HL-60 (cell line): ENCODE data around the gene GLUL.
A peak's percentile ranks its signal among the peaks of the same experiment; 100 is the strongest.

Experiments
- DNase-seq, 2 experiments: peaks; one replicate each; pipeline ENCODE4 v3.0.0-alpha.2; 2010 to 2020; ENCODE audit warnings: low read depth in 1 of 2, low spot score in 1 of 2
- H3K27ac ChIP-seq: fragments of 250-450 bp; sonication (Bioruptor Pico); replicated peaks from 2 replicates; pipeline ENCODE4 v1.5.1; 2020; ENCODE audit warnings: mild to moderate bottlenecking, moderate library complexity
- H3K27me3 ChIP-seq: fragments of 250-450 bp; sonication (Bioruptor Pico); 2 replicates; pipeline ENCODE4 v1.5.1; 2021; ENCODE audit warnings: mild to moderate bottlenecking, moderate library complexity; ENCODE audit not compliant: insufficient read depth, poor library complexity, severe bottlenecking
- H3K4me3 ChIP-seq: replicated peaks from 2 replicates; pipeline ENCODE4 v1.5.1; 2011; ENCODE audit warnings: mild to moderate bottlenecking, control low read depth, low read length; ENCODE audit not compliant: insufficient read depth
- CTCF ChIP-seq: IDR thresholded peaks from one replicate; pipeline ENCODE4 v1.5.1; 2011; ENCODE audit warnings: low read length, control low read depth, inconsistent platforms; ENCODE audit not compliant: insufficient read depth
- GABPA ChIP-seq: IDR thresholded peaks from 2 replicates; pipeline ENCODE4 v1.6.1; 2012; ENCODE audit warnings: low read depth
- POLR2AphosphoS5 ChIP-seq: IDR thresholded peaks from 2 replicates; pipeline ENCODE4 v1.6.1; 2012; ENCODE audit warnings: low read depth
- REST ChIP-seq: IDR thresholded peaks from 2 replicates; pipeline ENCODE4 v1.6.1; 2012; ENCODE audit warnings: low read depth; ENCODE audit not compliant: insufficient replicate concordance
- SPI1 ChIP-seq: IDR thresholded peaks from 2 replicates; pipeline ENCODE4 v1.6.1; 2012; ENCODE audit warnings: low read depth, mild to moderate bottlenecking, borderline replicate concordance

GLUL gene

DNA sequence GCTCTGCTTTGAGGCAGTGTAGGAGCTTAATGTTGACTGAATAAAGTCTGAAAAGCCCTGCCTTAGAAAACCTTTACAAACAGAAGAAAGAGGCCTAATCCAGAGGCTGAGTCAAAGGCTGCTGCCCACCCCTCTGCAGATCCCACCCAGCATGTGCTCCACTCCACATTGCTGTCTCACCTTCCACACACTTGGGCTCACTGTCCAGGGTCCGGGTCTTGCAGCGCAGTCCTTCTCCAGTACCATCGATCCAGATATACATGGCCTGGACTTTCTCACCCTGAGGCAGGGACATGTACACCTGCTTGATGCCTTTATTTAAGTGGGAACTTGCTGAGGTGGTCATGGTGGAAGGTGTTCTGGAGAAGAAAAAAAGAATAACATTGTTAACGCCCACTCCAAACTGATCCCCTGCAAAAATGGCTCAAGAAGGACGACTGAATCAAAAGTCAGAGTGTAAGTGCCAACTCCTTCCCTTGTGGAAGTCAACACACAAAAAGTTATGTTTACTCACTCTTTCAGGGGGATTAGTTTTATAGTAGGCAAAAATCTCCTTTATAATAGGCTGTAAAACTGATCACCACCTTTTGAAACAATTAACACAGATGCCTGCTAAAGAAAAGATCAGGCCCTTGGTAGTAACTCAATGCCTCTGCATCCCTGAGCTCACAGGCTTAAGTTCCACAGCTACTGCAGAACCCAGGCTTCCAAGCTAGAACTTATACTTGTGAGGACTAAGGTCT, 3.0 kb downstream of the GLUL start:
- Histone ChIP-seq H3K27ac (peak overlapping the region; percentile 95), H3K4me3 (peak overlapping the region; percentile 56), H3K27me3 (no peaks in the 10 kb centered on the region)
- no peak for DNase-seq
- TF ChIP-seq REST (no peak), POLR2AphosphoS5 (peak; percentile 42; the same call in 1 of the 2 replicates)

GRCh38 chr1:182387566-182387965, 4.0 kb downstream of the GLUL start:
- Histone ChIP-seq H3K4me3 (no peak overlapping the region), H3K27me3 (no peaks in the 10 kb centered on the region), H3K27ac (no peak overlapping the region)
- DNase-seq: no peak
- TF ChIP-seq SPI1: no peak
- TF ChIP-seq REST: no peak
- no peak for TF ChIP-seq CTCF
- no peak for TF ChIP-seq GABPA
- no peak for TF ChIP-seq POLR2AphosphoS5

DNA sequence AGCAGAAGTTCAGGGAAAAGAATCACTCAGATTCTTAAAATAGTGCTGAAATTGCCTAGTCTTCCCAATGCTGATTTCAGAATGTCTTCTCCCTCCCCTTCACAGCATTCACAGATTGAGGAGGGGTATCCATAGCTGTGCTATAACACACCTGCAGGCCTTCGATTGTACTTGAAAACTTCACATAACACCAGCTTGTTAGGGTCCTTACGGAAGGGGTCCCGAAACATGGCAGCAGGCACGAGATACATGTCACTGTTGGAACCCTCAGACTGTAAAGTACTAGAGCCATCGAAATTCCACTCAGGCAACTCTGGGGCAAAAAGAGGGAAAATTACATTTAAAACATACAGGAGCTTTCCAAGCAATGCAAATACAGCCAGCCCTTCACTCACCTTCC, 4.6 kb downstream of the GLUL start:
- no peak overlapping the region for H3K27ac ChIP-seq
- TF ChIP-seq POLR2AphosphoS5 (0 out of 2 replicates have a peak, but pooled peaks have one; percentile 26), GABPA (no peak)
- no peaks in the 10 kb centered on the region for H3K27me3 ChIP-seq
- DNase-seq: no peak
- H3K4me3 ChIP-seq: no peak overlapping the region

DNA sequence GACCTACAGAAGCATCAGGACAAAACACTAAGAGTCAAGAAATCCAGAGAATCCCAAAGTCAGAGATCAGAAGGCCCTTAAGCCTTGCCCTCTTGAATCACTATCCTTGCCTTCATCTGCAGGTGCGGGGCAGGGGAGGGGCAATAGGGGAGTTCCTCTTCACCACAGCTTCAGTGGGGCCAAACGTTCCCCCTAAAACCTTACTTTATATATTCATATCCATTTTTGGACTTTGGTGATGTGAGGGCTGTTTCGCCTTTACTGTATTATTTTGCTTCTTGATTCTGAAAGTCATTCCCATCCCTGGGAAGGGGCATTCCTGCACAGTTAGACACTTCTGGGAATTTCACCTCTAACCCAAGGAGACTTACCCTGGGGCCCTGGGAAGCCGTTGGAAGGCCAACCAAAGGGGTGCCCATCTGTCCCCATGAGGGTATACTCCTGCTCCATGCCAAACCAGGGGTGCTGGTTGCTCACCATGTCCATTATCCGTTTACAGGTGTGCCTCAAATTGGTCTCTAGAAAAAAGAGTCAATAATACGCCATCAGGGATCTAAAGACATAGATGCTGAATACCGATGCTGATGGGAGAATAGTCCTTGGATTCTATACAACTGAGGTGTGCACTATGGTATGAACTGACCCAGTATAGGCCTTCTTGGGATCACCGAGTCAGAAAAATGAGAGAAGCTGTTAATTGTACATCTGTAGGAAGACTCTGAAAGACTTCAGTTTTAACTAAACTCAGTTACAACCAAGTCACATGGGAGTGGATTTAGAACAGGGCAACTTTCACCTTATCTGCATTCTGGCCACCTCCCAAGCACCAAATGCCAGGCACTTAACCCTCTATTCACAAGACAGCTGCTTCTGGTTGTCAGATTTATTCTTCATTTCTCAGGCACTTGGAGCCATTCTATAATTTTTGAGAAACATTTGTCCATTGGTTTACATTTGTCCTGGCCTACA, 5.4 kb downstream of the GLUL start:
- Histone ChIP-seq H3K27me3 (no peaks in the 10 kb centered on the region), H3K27ac (no peak overlapping the region), H3K4me3 (no peak overlapping the region)
- TF ChIP-seq POLR2AphosphoS5: peak; percentile 13; the same call in 1 of the 2 replicates
- no peak for TF ChIP-seq REST
- DNase-seq: no peak
